GM23248 (cell line): ENCODE results near the gene ZFHX2. TPM values are rescaled to one million over a fixed set of nuclear protein-coding genes. Genes with fewer than 3 reads are reported as not detected.

Source experiments
- DNase-seq: peaks from one replicate; pipeline ENCODE4 v3.0.0-alpha.2; 2015
- H2AFZ ChIP-seq: fragments of 200-600 bp; sonication (generic); 2 replicates; pipeline ENCODE4 v1.6.1; 2016; ENCODE audit warnings: antibody characterized with exemption
- H3F3A ChIP-seq: fragments of 200-600 bp; sonication (generic); 2 replicates; pipeline ENCODE4 v1.6.1; 2016; ENCODE audit warnings: mild to moderate bottlenecking, antibody characterized with exemption, mixed run types; ENCODE audit not compliant: insufficient read depth
- H3K27ac ChIP-seq: fragments of 200-600 bp; sonication (generic); 2 replicates; pipeline ENCODE4 v1.5.1; 2016; ENCODE audit warnings: mild to moderate bottlenecking
- H3K27me3 ChIP-seq: fragments of 200-600 bp; sonication (generic); replicated peaks from 2 replicates; pipeline ENCODE4 v1.6.1; 2016; ENCODE audit warnings: mild to moderate bottlenecking; ENCODE audit not compliant: insufficient read depth
- H3K36me3 ChIP-seq: fragments of 200-600 bp; sonication (generic); 2 replicates; pipeline ENCODE4 v1.6.1; 2016; ENCODE audit warnings: low read depth, mild to moderate bottlenecking
- H3K4me1 ChIP-seq: fragments of 200-600 bp; sonication (generic); 2 replicates; pipeline ENCODE4 v1.6.1; 2016; ENCODE audit warnings: mild to moderate bottlenecking; ENCODE audit not compliant: insufficient read depth
- H3K4me2 ChIP-seq: fragments of 200-600 bp; sonication (generic); one replicate; pipeline ENCODE4 v1.6.1; 2016; ENCODE audit warnings: mild to moderate bottlenecking; ENCODE audit not compliant: unreplicated experiment
- H3K4me3 ChIP-seq: fragments of 200-600 bp; sonication (generic); 2 replicates; pipeline ENCODE4 v1.5.1; 2016; ENCODE audit warnings: mild to moderate bottlenecking
- H3K79me2 ChIP-seq: fragments of 200-600 bp; sonication (generic); 2 replicates; pipeline ENCODE4 v1.6.1; 2016; ENCODE audit warnings: mild to moderate bottlenecking; ENCODE audit not compliant: insufficient read depth
- H3K9ac ChIP-seq: fragments of 200-600 bp; sonication (generic); 2 replicates; pipeline ENCODE4 v1.6.1; 2016; ENCODE audit warnings: mild to moderate bottlenecking
- H3K9me2 ChIP-seq: fragments of 200-600 bp; sonication (generic); 2 replicates; pipeline ENCODE4 v1.6.1; 2016; ENCODE audit warnings: mixed run types, mild to moderate bottlenecking, moderate library complexity; ENCODE audit not compliant: insufficient read depth
- H3K9me3 ChIP-seq: fragments of 200-600 bp; sonication (generic); one replicate; pipeline ENCODE4 v1.6.1; 2017; ENCODE audit warnings: low read depth
- H4K20me1 ChIP-seq: fragments of 200-600 bp; sonication (generic); 2 replicates; pipeline ENCODE4 v1.6.0; 2016; ENCODE audit not compliant: insufficient read depth
- EZH2 ChIP-seq: fragments of 200-600 bp; sonication (generic); IDR thresholded peaks from 2 replicates; pipeline ENCODE4 v1.6.1; 2018; ENCODE audit warnings: antibody characterized with exemption, mild to moderate bottlenecking; ENCODE audit not compliant: insufficient read depth, poor library complexity, severe bottlenecking
- EZH2phosphoT487 ChIP-seq: fragments of 200-600 bp; sonication (generic); IDR thresholded peaks from 2 replicates; pipeline ENCODE4 v1.6.1; 2018; ENCODE audit warnings: antibody characterized with exemption, moderate library complexity, mild to moderate bottlenecking, low read depth; ENCODE audit not compliant: insufficient read depth
- WGBS, 2 experiments: methylation state at CpG; one replicate each; pipeline ENCODE4 v1.1.6; 2015 to 2017; ENCODE audit warnings: low lambda C conversion rate in 2 of 2, low coverage in 1 of 2; ENCODE audit errors: missing lambda C conversion rate in 2 of 2; 5-methylcytosine and 5-hydroxymethylcytosine counted together
- in situ Hi-C: fragments of 300-500 bp; cut with MboI; formaldehyde crosslinking; loops from 2 replicates; pipeline ENCODE4 v1.15.0; 2020
- polyA plus RNA-seq: library from polyadenylated mRNA; unstranded; fragments of >200 nt; fragmentation: Nextera tagmentation; extraction: Ambion mirVana; gene quantifications from 2 replicates; pipeline ENCODE4 v1.2.1, GENCODE V29; 2016
- total RNA-seq: library from RNA; depleted of rRNA; stranded (reverse); fragments of >200 nt; shearing (Covaris generic); gene quantifications from 2 replicates; pipeline ENCODE4 v1.2.3, GENCODE V29; 2014

ZFHX2 gene
- total and polyA plus RNA-seq, 2 experiments from 2014 or later: under 0.01 to 0.49 TPM

- TF ChIP-seq EZH2: no peak
- no peak for TF ChIP-seq EZH2phosphoT487
- Histone ChIP-seq H3K27me3 (peaks cover 43% of the 10 kb centered on the region), H3K27ac (no peak overlapping the region), H3K9ac (no peak overlapping the region), H4K20me1 (no peaks in the 10 kb centered on the region), H3F3A (no peaks in the 10 kb centered on the region), H3K9me2 (no peaks in the 10 kb centered on the region), H2AFZ (no peak overlapping the region), H3K36me3 (no peaks in the 10 kb centered on the region), H3K4me1 (no peaks in the 10 kb centered on the region), H3K9me3 (no peaks in the 10 kb centered on the region), H3K4me2 (no peak overlapping the region), H3K4me3 (no peak overlapping the region), H3K79me2 (no peaks in the 10 kb centered on the region)
- in situ Hi-C loops: no loop called here
- DNase-seq: no peak
- WGBS, 2 experiments: 60 to 61% methylated on average over 5 of the region's 5 CpGs
Observed at GRCh38 chr14:23573384-23574015, 21.9 kb upstream of the ZFHX2 start.

GRCh38 chr14:23572836-23573235, 21.3 kb upstream of the ZFHX2 start:
- TF ChIP-seq EZH2 (no peak), EZH2phosphoT487 (no peak)
- Histone ChIP-seq H3K9me3 (no peaks in the 10 kb centered on the region), H3K4me3 (no peak overlapping the region), H3K36me3 (no peaks in the 10 kb centered on the region), H3K9ac (no peak overlapping the region), H3K4me2 (no peak overlapping the region), H3K4me1 (no peaks in the 10 kb centered on the region), H3K9me2 (no peaks in the 10 kb centered on the region), H3K27me3 (peaks cover 37% of the 10 kb centered on the region), H3K79me2 (no peaks in the 10 kb centered on the region), H4K20me1 (no peaks in the 10 kb centered on the region), H3F3A (no peaks in the 10 kb centered on the region), H2AFZ (no peak overlapping the region), H3K27ac (no peak overlapping the region)
- in situ Hi-C loops: no loop called here
- DNase-seq: no peak
- 8 to 19% methylated on average over 4 of the region's 4 CpGs for WGBS, 2 experiments

DNA sequence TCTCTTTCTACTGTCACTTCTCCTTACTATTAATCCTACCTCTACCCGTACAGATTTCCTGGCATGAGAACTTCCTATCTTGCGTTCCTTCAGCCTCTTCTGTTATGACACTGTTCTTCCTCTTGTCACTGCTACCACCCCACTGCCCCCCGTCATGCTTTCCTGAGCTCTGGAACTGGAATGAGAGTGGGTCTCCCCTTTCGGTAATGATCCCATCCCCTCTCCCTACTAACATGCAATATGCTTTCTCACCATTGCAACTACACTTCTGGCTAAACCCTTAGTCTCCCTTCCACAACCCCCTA, 20.9 kb upstream of the ZFHX2 start:
- Histone ChIP-seq H3K36me3 (no peaks in the 10 kb centered on the region), H3K27me3 (peaks cover 34% of the 10 kb centered on the region), H3K9me2 (no peaks in the 10 kb centered on the region), H3K79me2 (no peaks in the 10 kb centered on the region), H3K9ac (no peak overlapping the region), H3K27ac (no peak overlapping the region), H3K4me3 (no peak overlapping the region), H3K4me2 (no peak overlapping the region), H3K9me3 (no peaks in the 10 kb centered on the region), H4K20me1 (no peaks in the 10 kb centered on the region), H3F3A (no peaks in the 10 kb centered on the region), H2AFZ (no peak overlapping the region), H3K4me1 (no peaks in the 10 kb centered on the region)
- in situ Hi-C loops: no loop called here
- TF ChIP-seq EZH2phosphoT487: no peak
- TF ChIP-seq EZH2: no peak
- 52 to 56% methylated on average over 4 of the region's 4 CpGs for WGBS, 2 experiments
- no peak for DNase-seq

GRCh38 chr14:23571701-23572523, 20.3 kb upstream of the ZFHX2 start:
- Histone ChIP-seq H2AFZ (no peak overlapping the region), H3K9me3 (no peaks in the 10 kb centered on the region), H3K9ac (no peak overlapping the region), H3K4me1 (no peaks in the 10 kb centered on the region), H3K36me3 (no peaks in the 10 kb centered on the region), H3K4me3 (no peak overlapping the region), H3K27ac (no peak overlapping the region), H3K9me2 (no peaks in the 10 kb centered on the region), H4K20me1 (no peaks in the 10 kb centered on the region), H3K79me2 (no peaks in the 10 kb centered on the region), H3F3A (no peaks in the 10 kb centered on the region), H3K4me2 (no peak overlapping the region), H3K27me3 (peaks cover 30% of the 10 kb centered on the region)
- no peak for DNase-seq
- WGBS, 2 experiments: 27 to 31% methylated on average over 12 to 14 of the region's 14 CpGs
- in situ Hi-C loops: no loop called here
- TF ChIP-seq EZH2phosphoT487 (no peak), EZH2 (no peak)
